Vagina (tissue), 2 donors: ENCODE data around the gene AMZ1.

ENCODE experiments used
- POLR2A ChIP-seq, 2 donors: fragments of 450-650 bp; IDR thresholded peaks; one replicate each; pipeline ENCODE4 v1.6.1; 2017; ENCODE audit warnings: antibody characterized with exemption in 2 of 2, mild to moderate bottlenecking in 2 of 2, moderate library complexity in 2 of 2
- POLR2AphosphoS5 ChIP-seq, 2 donors: sonication (generic); formaldehyde crosslinking; IDR thresholded peaks; one replicate each; pipeline ENCODE4 v1.9.0; 2017; ENCODE audit warnings: antibody characterized with exemption in 2 of 2, mild to moderate bottlenecking in 2 of 2, low read depth in 1 of 2; ENCODE audit not compliant: insufficient read depth in 1 of 2
- TF ChIP-seq, protein P1 (sequence below), 3 experiments: fragments of 450-650 bp in 2 of 3; fragments of 200-600 bp in 1 of 3; sonication (generic) in 1 of 3; IDR thresholded peaks; one replicate each; pipeline ENCODE4 v1.5.1; 2017 to 2019; ENCODE audit warnings: antibody characterized with exemption in 3 of 3, mild to moderate bottlenecking in 2 of 3, moderate library complexity in 2 of 3

- TF ChIP-seq, protein P1, sequence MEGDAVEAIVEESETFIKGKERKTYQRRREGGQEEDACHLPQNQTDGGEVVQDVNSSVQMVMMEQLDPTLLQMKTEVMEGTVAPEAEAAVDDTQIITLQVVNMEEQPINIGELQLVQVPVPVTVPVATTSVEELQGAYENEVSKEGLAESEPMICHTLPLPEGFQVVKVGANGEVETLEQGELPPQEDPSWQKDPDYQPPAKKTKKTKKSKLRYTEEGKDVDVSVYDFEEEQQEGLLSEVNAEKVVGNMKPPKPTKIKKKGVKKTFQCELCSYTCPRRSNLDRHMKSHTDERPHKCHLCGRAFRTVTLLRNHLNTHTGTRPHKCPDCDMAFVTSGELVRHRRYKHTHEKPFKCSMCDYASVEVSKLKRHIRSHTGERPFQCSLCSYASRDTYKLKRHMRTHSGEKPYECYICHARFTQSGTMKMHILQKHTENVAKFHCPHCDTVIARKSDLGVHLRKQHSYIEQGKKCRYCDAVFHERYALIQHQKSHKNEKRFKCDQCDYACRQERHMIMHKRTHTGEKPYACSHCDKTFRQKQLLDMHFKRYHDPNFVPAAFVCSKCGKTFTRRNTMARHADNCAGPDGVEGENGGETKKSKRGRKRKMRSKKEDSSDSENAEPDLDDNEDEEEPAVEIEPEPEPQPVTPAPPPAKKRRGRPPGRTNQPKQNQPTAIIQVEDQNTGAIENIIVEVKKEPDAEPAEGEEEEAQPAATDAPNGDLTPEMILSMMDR (IDR thresholded peaks at IDR 0.05), result no peak
- TF ChIP-seq POLR2AphosphoS5 (IDR thresholded peaks at IDR 0.05; ENCODE audit: insufficient read depth in 1 of 2, low read depth in 1 of 2) (peak; percentile 47 to 81), POLR2A (IDR thresholded peaks at IDR 0.05) (no peak)
Observed at GRCh38 chr7:2701832-2702593, 14.0 kb downstream of the AMZ1 start.
